GM19043 (cell line): ENCODE data around the gene ZC3H18.
A peak's percentile ranks its signal among the peaks of the same experiment; 100 is the strongest.

Experiments
- ATAC-seq: cut with Tn5 transposase; IDR thresholded peaks from one replicate; pipeline ENCODE4 v1.9.1; 2021; ENCODE audit warnings: low read depth; ENCODE audit not compliant: unreplicated experiment

ZC3H18 gene

GRCh38 chr16:88618956-88619667 is 48.9 kb downstream of the ZC3H18 start:
- ATAC-seq = no peak

GRCh38 chr16:88619859-88620815 is 49.9 kb downstream of the ZC3H18 start:
- no peak for ATAC-seq

- no peak for ATAC-seq
Measured at GRCh38 chr16:88622125-88622524, 51.9 kb downstream of the ZC3H18 start.

GRCh38 chr16:88622866-88623265 is 52.7 kb downstream of the ZC3H18 start:
- ATAC-seq = no peak

GRCh38 chr16:88623858-88624257 is 53.7 kb downstream of the ZC3H18 start:
- no peak for ATAC-seq

GRCh38 chr16:88624481-88624880 is 54.3 kb downstream of the ZC3H18 start:
- no peak for ATAC-seq

- no peak for ATAC-seq
Measured at GRCh38 chr16:88624977-88625576, 54.9 kb downstream of the ZC3H18 start.

GRCh38 chr16:88626646-88627045 is 56.4 kb downstream of the ZC3H18 start:
- no peak for ATAC-seq

GRCh38 chr16:88627531-88628411 is 57.6 kb downstream of the ZC3H18 start:
- no peak for ATAC-seq

- ATAC-seq = no peak
Measured at GRCh38 chr16:88628512-88628974, 58.3 kb downstream of the ZC3H18 start.

GRCh38 chr16:88629835-88630234 is 59.6 kb downstream of the ZC3H18 start:
- no peak for ATAC-seq

GRCh38 chr16:88630433-88630832 is 60.2 kb downstream of the ZC3H18 start:
- ATAC-seq = no peak

GRCh38 chr16:88630941-88631340 is 60.7 kb downstream of the ZC3H18 start:
- no peak for ATAC-seq

GRCh38 chr16:88631384-88631783 is 61.2 kb downstream of the ZC3H18 start:
- no peak for ATAC-seq

- no peak for ATAC-seq
Measured at GRCh38 chr16:88631920-88632586, 61.9 kb downstream of the ZC3H18 start.

GRCh38 chr16:88632587-88632930 is 62.4 kb downstream of the ZC3H18 start:
- ATAC-seq = no peak

- peak; percentile 23 for ATAC-seq
Measured at GRCh38 chr16:88633684-88634140, 63.5 kb downstream of the ZC3H18 start.

GRCh38 chr16:88634141-88634993 is 64.2 kb downstream of the ZC3H18 start:
- peak; percentile 47 for ATAC-seq
